HepG2 (cell line): ENCODE results near the gene VTN. TPM values are rescaled to one million over a fixed set of nuclear protein-coding genes. Genes with fewer than 3 reads are reported as not detected.

Experiments used
- ATAC-seq: fragments of 200-7000 bp; cut with Tn5 transposase; 3 replicates; pipeline ENCODE4 v1.9.1; 2020; ENCODE audit warnings: mild to moderate bottlenecking, moderate library complexity
- BruUV-seq: library from RNA; stranded (reverse); fragments of 400-500 nt; replicated peaks from 2 replicates; lab custom pipeline; 2021; lab: Mats Ljungman, UMichigan
- CTCF ChIA-PET: fragments of 300-600 bp; formaldehyde crosslinking; extraction: SDS; loops from one replicate; lab custom pipeline; 2021; ENCODE audit warnings: low total read pairs, inconsistent platforms, low intra/inter-chr PET ratio; lab: Yijun Ruan, JAX
- POLR2A ChIA-PET: fragments of 350-600 bp; sonication (Branson Sonifier 250); formaldehyde crosslinking; loops from one replicate; lab custom pipeline; 2020; ENCODE audit warnings: antibody characterized with exemption, inconsistent platforms; lab: Yijun Ruan, JAX
- DNase-seq: peaks from one replicate; pipeline ENCODE4 v3.0.0-alpha.2; 2015; ENCODE audit warnings: low spot score
- FAIRE-seq: peaks from 3 replicates; lab custom pipeline; 2011; peaks lifted over from hg19 to GRCh38; lab: Jason Lieb, UNC
- H2AFZ ChIP-seq: one replicate; pipeline ENCODE4 v1.6.1; 2011; ENCODE audit warnings: low read length, inconsistent platforms
- H3K27ac ChIP-seq: fragments of 300-600 bp; 3 replicates; pipeline ENCODE4 v1.8.0; 2011; ENCODE audit warnings: mixed run types, mild to moderate bottlenecking, mixed read lengths, low read length, inconsistent platforms; ENCODE audit not compliant: insufficient read depth; ENCODE audit errors: extremely low read length
- H3K27me3 ChIP-seq, 2 experiments: fragments of 200-600 bp in 1 of 2; 2 replicates in 1 of 2; 3 replicates in 1 of 2; pipeline versions ENCODE4 v1.6.0 to v1.8.0; 2011; ENCODE audit warnings: low read length in 2 of 2, mild to moderate bottlenecking in 2 of 2, moderate library complexity in 2 of 2, inconsistent platforms in 1 of 2; ENCODE audit not compliant: insufficient read depth in 2 of 2, control insufficient read depth in 1 of 2
- H3K36me3 ChIP-seq, 2 experiments: fragments of 200-600 bp in 1 of 2; replicated peaks in 1 of 2; 2 replicates in 1 of 2; 3 replicates in 1 of 2; pipeline versions ENCODE4 v1.5.1 to v1.8.0; 2011; ENCODE audit warnings: low read length in 2 of 2, inconsistent platforms in 1 of 2; ENCODE audit not compliant: insufficient read depth in 2 of 2, control insufficient read depth in 1 of 2
- H3K4me1 ChIP-seq: 2 replicates; pipeline ENCODE4 v1.5.1; 2012; ENCODE audit warnings: low read length, inconsistent platforms; ENCODE audit not compliant: insufficient read depth
- H3K4me2 ChIP-seq: 2 replicates; pipeline ENCODE4 v1.6.0; 2011; ENCODE audit warnings: low read depth, low read length, inconsistent platforms
- H3K4me3 ChIP-seq, 3 experiments: fragments of 200-600 bp in 1 of 3; sonication (generic), shearing (Covaris generic) in 1 of 3; replicated peaks in 1 of 3; 2 replicates each; pipeline ENCODE4 v1.5.1; 2011 to 2016; ENCODE audit warnings: low read length in 3 of 3, inconsistent platforms in 2 of 3, low read depth in 2 of 3, mild to moderate bottlenecking in 2 of 3, control low read depth in 1 of 3, mixed read lengths in 1 of 3; ENCODE audit not compliant: insufficient read depth in 1 of 3
- H3K79me2 ChIP-seq: one replicate; pipeline ENCODE4 v1.6.1; 2011; ENCODE audit warnings: low read length, inconsistent platforms; ENCODE audit not compliant: insufficient read depth
- H3K9ac ChIP-seq: 2 replicates; pipeline ENCODE4 v1.6.0; 2011; ENCODE audit warnings: mild to moderate bottlenecking, low read depth, low read length, inconsistent platforms; ENCODE audit not compliant: insufficient read depth
- H3K9me3 ChIP-seq: 2 replicates; pipeline ENCODE4 v1.5.1; 2012; ENCODE audit warnings: mild to moderate bottlenecking, low read length
- H4K20me1 ChIP-seq: 2 replicates; pipeline ENCODE4 v1.6.0; 2011; ENCODE audit warnings: inconsistent platforms, mild to moderate bottlenecking, low read length, moderate library complexity; ENCODE audit not compliant: insufficient read depth
- KDM5A ChIP-seq: fragments of 200-600 bp; sonication (generic); IDR thresholded peaks from 2 replicates; pipeline ENCODE4 v1.7.0; 2018; ENCODE audit warnings: antibody characterized with exemption, mild to moderate bottlenecking, low read length, borderline replicate concordance
- NCOA1 ChIP-seq: sonication (generic); formaldehyde crosslinking; IDR thresholded peaks from 2 replicates; pipeline ENCODE4 v1.9.0; 2021; ENCODE audit warnings: missing genetic modification reagents
- ZSCAN29 ChIP-seq: sonication (generic); formaldehyde crosslinking; conservative IDR thresholded peaks from 2 replicates; pipeline ENCODE4 v1.4.0; 2020; ENCODE audit warnings: mild to moderate bottlenecking, missing genetic modification reagents
- WGBS: methylation state at CpG from one replicate; pipeline ENCODE4 v1.1.6; 2017; ENCODE audit warnings: low lambda C conversion rate; 5-methylcytosine and 5-hydroxymethylcytosine counted together
- in situ Hi-C: cut with HindIII; loops from 2 replicates; pipeline ENCODE4 v1.10.0; 2017; ENCODE audit warnings: low pct_unique_long_range_greater_than_20kb; ENCODE audit not compliant: extremely low pct_ligation_motif_present
- intact Hi-C: fragments of 100-400 bp; cut with micrococcal nuclease; formaldehyde crosslinking; loops from one replicate; pipeline ENCODE4 v1.10.0; 2022; ENCODE audit not compliant: unreplicated experiment
- polyA plus RNA-seq, 8 experiments: library from polyadenylated mRNA; depleted of rRNA in 3 of 8; stranded (reverse) in 7 of 8; unstranded in 1 of 8; fragments of >200 nt; fragmentation: Illumina TruSeq in 4 of 8; extraction: Trizol in 4 of 8; gene quantifications; 2 replicates each; pipeline versions ENCODE4 v1.2.1 to v1.2.3, GENCODE V29; 2011 to 2016; ENCODE audit warnings: low read depth in 4 of 8, missing spikeins in 1 of 8, mixed read lengths in 1 of 8; ENCODE audit not compliant: insufficient read depth in 1 of 8
- total RNA-seq, 5 experiments: library from RNA; depleted of rRNA; stranded (reverse); fragments of >200 nt; fragmentation: Illumina TruSeq; extraction: Trizol; gene quantifications; 2 replicates each; pipeline ENCODE4 v1.2.3, GENCODE V29; 2016; ENCODE audit warnings: low read depth in 1 of 5
- TF ChIP-seq, protein P1 (sequence below): sonication (generic); formaldehyde crosslinking; IDR thresholded peaks from 2 replicates; pipeline ENCODE4 v1.4.0; 2020; ENCODE audit warnings: mild to moderate bottlenecking, missing genetic modification reagents
- TF ChIP-seq, protein P2 (sequence below): sonication (generic); formaldehyde crosslinking; IDR thresholded peaks from 2 replicates; pipeline ENCODE4 v1.4.0; 2020; ENCODE audit warnings: missing genetic modification reagents, mild to moderate bottlenecking, borderline replicate concordance

VTN gene
- total and polyA plus RNA-seq, 2 of the 13 experiments (the other 11 are each of a cell fraction or from before 2014, with no cell fraction given), result 108 to 131 TPM

DNA sequence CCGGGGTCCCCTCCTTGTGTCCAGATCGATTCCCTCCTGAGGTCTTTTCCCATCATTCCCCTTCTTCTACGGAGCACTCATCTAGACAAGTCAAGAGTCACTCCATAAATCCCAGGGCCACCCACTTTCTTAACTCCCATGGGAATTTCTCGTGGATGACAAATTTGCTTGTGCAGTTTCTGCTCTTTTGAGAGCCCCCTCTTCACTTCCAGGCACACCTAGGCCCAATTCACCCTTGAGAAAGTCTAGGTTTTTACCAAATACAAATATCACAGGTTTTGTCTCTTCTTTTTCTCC is 12.3 kb downstream of the VTN start:
- CTCF ChIA-PET, result no interaction called here
- Histone ChIP-seq H3K9ac (peak overlapping the region; percentile 96), H3K27ac (peak overlapping the region; percentile 71)
- TF ChIP-seq NCOA1 (CRISPR knock-in tag) (0 out of 2 replicates have a peak, but pooled peaks have one; percentile 37), KDM5A (peak; percentile 96), ZSCAN29 (CRISPR knock-in tag) (0 out of 2 replicates have a peak, but pooled peaks have one; percentile 1)
- TF ChIP-seq, protein P1, sequence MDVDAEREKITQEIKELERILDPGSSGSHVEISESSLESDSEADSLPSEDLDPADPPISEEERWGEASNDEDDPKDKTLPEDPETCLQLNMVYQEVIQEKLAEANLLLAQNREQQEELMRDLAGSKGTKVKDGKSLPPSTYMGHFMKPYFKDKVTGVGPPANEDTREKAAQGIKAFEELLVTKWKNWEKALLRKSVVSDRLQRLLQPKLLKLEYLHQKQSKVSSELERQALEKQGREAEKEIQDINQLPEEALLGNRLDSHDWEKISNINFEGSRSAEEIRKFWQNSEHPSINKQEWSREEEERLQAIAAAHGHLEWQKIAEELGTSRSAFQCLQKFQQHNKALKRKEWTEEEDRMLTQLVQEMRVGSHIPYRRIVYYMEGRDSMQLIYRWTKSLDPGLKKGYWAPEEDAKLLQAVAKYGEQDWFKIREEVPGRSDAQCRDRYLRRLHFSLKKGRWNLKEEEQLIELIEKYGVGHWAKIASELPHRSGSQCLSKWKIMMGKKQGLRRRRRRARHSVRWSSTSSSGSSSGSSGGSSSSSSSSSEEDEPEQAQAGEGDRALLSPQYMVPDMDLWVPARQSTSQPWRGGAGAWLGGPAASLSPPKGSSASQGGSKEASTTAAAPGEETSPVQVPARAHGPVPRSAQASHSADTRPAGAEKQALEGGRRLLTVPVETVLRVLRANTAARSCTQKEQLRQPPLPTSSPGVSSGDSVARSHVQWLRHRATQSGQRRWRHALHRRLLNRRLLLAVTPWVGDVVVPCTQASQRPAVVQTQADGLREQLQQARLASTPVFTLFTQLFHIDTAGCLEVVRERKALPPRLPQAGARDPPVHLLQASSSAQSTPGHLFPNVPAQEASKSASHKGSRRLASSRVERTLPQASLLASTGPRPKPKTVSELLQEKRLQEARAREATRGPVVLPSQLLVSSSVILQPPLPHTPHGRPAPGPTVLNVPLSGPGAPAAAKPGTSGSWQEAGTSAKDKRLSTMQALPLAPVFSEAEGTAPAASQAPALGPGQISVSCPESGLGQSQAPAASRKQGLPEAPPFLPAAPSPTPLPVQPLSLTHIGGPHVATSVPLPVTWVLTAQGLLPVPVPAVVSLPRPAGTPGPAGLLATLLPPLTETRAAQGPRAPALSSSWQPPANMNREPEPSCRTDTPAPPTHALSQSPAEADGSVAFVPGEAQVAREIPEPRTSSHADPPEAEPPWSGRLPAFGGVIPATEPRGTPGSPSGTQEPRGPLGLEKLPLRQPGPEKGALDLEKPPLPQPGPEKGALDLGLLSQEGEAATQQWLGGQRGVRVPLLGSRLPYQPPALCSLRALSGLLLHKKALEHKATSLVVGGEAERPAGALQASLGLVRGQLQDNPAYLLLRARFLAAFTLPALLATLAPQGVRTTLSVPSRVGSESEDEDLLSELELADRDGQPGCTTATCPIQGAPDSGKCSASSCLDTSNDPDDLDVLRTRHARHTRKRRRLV (CRISPR knock-in tag), result peak; percentile 19; the same call in 1 of the 2 replicates
- TF ChIP-seq, protein P2, sequence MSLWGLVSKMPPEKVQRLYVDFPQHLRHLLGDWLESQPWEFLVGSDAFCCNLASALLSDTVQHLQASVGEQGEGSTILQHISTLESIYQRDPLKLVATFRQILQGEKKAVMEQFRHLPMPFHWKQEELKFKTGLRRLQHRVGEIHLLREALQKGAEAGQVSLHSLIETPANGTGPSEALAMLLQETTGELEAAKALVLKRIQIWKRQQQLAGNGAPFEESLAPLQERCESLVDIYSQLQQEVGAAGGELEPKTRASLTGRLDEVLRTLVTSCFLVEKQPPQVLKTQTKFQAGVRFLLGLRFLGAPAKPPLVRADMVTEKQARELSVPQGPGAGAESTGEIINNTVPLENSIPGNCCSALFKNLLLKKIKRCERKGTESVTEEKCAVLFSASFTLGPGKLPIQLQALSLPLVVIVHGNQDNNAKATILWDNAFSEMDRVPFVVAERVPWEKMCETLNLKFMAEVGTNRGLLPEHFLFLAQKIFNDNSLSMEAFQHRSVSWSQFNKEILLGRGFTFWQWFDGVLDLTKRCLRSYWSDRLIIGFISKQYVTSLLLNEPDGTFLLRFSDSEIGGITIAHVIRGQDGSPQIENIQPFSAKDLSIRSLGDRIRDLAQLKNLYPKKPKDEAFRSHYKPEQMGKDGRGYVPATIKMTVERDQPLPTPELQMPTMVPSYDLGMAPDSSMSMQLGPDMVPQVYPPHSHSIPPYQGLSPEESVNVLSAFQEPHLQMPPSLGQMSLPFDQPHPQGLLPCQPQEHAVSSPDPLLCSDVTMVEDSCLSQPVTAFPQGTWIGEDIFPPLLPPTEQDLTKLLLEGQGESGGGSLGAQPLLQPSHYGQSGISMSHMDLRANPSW (CRISPR knock-in tag), result no peak
- TF ChIP-seq, all 625 proteins: peak for 4
- 0% methylated on average over 4 of the region's 4 CpGs for WGBS
- H3K27me3 ChIP-seq, result no peaks in the 10 kb centered on the region; a peak in 1 of 5 replicates
- no peak for DNase-seq
- no peaks in the 10 kb centered on the region for H3K9me3 ChIP-seq
- BruUV-seq, result TSS peak; percentile 78
- peak overlapping the region; percentile 93 to 98 (median 97) for H3K4me3 ChIP-seq
- peak overlapping the region; percentile 94 for H3K4me2 ChIP-seq
- peak; percentile 23 for FAIRE-seq
- no peak overlapping the region for H2AFZ ChIP-seq
- POLR2A ChIA-PET, result interaction anchor here (0.6 to 5.2 kb wide), 17 partner anchors 11 to 317 kb away, joined by 3 to 183 read pairs (median 7); partner anchors contain the start of genes IFT20, SARM1, SEBOX and SLC46A1
- H3K79me2 ChIP-seq, result peaks cover 38% of the 10 kb centered on the region
- in situ Hi-C loops, result no loop called here
- ATAC-seq, result no peak
- no peaks in the 10 kb centered on the region for H4K20me1 ChIP-seq
- intact Hi-C loops, result no loop called here
- peaks cover 36% of the 10 kb centered on the region for H3K4me1 ChIP-seq
- H3K36me3 ChIP-seq, result peaks cover 24 to 49% of the 10 kb centered on the region in 2 experiments
